ENCODE measurements around the gene TRMO. TPM values are rescaled to one million over a fixed set of nuclear protein-coding genes. Genes with fewer than 3 reads are reported as not detected.

The TRMO gene
- total RNA-seq, 1 donor from 2014 or later: 32.4 TPM

DNA sequence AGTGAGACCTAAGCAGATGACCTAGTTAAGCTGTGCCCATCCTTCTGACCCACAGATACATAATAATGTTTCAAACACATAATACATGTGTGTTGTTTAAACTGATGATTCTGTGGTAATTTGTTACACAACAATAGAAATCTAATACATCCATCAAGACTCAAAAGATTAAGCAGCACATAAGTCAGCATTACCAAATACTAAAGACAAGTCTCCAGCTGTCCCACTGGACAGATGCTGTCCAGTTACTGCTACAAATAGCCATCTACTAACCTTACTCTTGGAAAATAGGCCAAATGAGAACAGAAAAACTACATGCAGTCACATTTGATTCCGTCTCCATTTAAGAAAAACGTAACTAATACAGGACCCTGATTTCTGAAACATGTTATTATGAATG, 10.8 kb downstream of the TRMO start:
- H3K36me3 Mint-ChIP-seq (ENCODE audit: low read depth): peaks cover 81% of the 10 kb centered on the region
- CTCF ChIA-PET: no interaction called here
- H3K4me1 Mint-ChIP-seq: peaks cover 26% of the 10 kb centered on the region

DNA sequence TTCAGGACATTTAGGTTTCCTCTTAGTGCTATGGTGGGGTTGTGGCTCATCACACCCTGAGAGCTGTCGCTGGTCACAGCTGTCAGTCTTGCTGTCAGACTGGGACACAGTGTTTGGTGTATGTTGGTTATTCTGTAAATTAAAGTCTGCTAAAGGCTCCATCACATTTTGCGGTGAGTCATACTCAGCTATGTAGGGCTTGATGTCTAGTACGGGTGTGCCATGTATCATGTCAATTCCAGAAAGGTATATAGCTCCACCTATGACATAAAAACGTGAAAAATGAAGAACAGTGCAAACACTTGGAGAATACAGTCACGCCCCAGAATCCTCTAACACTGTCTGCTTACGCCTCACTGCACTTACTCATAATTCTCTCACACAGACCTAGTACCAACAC, 11.9 kb downstream of the TRMO start:
- no peaks in the 10 kb centered on the region for H3K27me3 Mint-ChIP-seq
- no peak for ATAC-seq (ENCODE audit: low read depth)
- no peak for DNase-seq
- intact Hi-C loops (cut with micrococcal nuclease): no loop called here
- H3K36me3 Mint-ChIP-seq (ENCODE audit: low read depth): peaks cover 81% of the 10 kb centered on the region
- no peaks in the 10 kb centered on the region for H3K9me3 Mint-ChIP-seq
- TF ChIP-seq, protein P1, sequence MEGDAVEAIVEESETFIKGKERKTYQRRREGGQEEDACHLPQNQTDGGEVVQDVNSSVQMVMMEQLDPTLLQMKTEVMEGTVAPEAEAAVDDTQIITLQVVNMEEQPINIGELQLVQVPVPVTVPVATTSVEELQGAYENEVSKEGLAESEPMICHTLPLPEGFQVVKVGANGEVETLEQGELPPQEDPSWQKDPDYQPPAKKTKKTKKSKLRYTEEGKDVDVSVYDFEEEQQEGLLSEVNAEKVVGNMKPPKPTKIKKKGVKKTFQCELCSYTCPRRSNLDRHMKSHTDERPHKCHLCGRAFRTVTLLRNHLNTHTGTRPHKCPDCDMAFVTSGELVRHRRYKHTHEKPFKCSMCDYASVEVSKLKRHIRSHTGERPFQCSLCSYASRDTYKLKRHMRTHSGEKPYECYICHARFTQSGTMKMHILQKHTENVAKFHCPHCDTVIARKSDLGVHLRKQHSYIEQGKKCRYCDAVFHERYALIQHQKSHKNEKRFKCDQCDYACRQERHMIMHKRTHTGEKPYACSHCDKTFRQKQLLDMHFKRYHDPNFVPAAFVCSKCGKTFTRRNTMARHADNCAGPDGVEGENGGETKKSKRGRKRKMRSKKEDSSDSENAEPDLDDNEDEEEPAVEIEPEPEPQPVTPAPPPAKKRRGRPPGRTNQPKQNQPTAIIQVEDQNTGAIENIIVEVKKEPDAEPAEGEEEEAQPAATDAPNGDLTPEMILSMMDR (IDR thresholded peaks at IDR 0.05): no peak
- no peak overlapping the region for H3K4me3 Mint-ChIP-seq
- H3K27ac Mint-ChIP-seq: no peak overlapping the region
- ChIA-PET POLR2A (interaction anchor here (1.2 kb wide), 1 partner anchor 12 kb away, joined by 6 read pairs; the partner anchor contains the start of gene TRMO), CTCF (interaction anchor here (1.8 kb wide), 1 partner anchor 9 kb away, joined by 7 read pairs; no protein-coding TSS in a partner anchor)
- peaks cover 36% of the 10 kb centered on the region for H3K4me1 Mint-ChIP-seq

More for the DNA sequence above, 10.8 kb downstream of the TRMO start:
- ATAC-seq (ENCODE audit: low read depth) (no peak), DNase-seq (no peak)
- Mint-ChIP-seq H3K4me3 (no peak overlapping the region), H3K27me3 (no peaks in the 10 kb centered on the region), H3K9me3 (no peaks in the 10 kb centered on the region), H3K27ac (no peak overlapping the region)
- intact Hi-C loops (cut with micrococcal nuclease): no loop called here
- POLR2A ChIA-PET: no interaction called here
- TF ChIP-seq, protein P1 (IDR thresholded peaks at IDR 0.05): no peak

DNA sequence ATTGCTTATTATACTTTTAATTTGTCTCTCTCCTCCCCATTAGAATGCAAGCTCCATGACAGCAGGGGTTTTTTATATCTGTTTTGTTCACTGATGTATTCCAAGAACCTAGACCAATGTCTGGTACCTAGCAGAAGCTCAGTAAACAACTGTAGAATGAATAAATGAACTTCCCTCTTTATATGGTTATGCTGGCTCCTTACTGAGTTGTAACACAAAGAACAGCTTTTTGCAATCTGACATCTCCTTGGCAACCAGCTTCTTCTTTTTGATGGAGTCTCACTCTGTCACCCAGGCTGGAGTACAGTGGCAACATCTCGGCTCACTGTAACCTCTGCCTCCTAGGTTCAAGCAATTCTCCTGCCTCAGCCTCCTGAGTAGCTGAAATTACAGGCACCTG, 13.6 kb downstream of the TRMO start:
- no peak for DNase-seq
- Mint-ChIP-seq H3K9me3 (no peaks in the 10 kb centered on the region), H3K4me1 (peaks cover 39% of the 10 kb centered on the region), H3K27ac (no peak overlapping the region), H3K4me3 (no peak overlapping the region), H3K27me3 (no peaks in the 10 kb centered on the region), H3K36me3 (ENCODE audit: low read depth) (peaks cover 81% of the 10 kb centered on the region)
- intact Hi-C loops (cut with micrococcal nuclease): no loop called here
- ATAC-seq (ENCODE audit: low read depth): no peak
- ChIA-PET CTCF (interaction anchor here (0.6 kb wide), 1 partner anchor 40 kb away, joined by 5 read pairs; no protein-coding TSS in a partner anchor), POLR2A (interaction anchor here (0.7 to 1.5 kb wide), 2 partner anchors 13 to 50 kb away, joined by 4 read pairs; partner anchors contain the start of gene TRMO)
- TF ChIP-seq, protein P1 (IDR thresholded peaks at IDR 0.05): no peak

DNA sequence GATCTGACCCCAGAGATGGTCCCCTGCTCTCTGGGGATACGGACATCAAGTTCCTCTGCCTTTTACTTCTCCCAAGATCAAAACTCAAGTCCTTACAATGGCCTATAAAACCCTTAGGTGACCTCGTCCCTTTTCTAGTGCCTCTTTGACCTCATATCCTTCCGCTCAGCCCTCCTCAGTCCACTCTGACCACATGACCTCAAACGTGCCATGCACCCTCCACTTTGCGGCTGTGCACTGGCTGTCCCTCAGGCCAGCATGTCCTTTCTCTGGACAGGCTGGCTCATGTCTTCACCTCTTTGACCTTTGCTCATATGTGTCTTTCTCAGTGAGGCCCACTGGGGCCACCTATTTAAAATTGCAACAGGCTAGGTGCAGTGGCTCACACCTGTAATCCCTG, 14.7 kb downstream of the TRMO start:
- Mint-ChIP-seq H3K27ac (peak overlapping the region; percentile 76), H3K4me1 (peaks cover 42% of the 10 kb centered on the region), H3K4me3 (peak overlapping the region; percentile 6), H3K27me3 (no peaks in the 10 kb centered on the region), H3K9me3 (no peaks in the 10 kb centered on the region), H3K36me3 (ENCODE audit: low read depth) (peaks cover 81% of the 10 kb centered on the region)
- TF ChIP-seq, protein P1 (IDR thresholded peaks at IDR 0.05): no peak
- no peak for ATAC-seq (ENCODE audit: low read depth)
- CTCF ChIA-PET: no interaction called here
- intact Hi-C loops (cut with micrococcal nuclease): no loop called here
- DNase-seq: no peak
- POLR2A ChIA-PET: interaction anchor here (1.5 kb wide), 1 partner anchor 14 kb away, joined by 4 read pairs; the partner anchor contains the start of gene TRMO

DNA sequence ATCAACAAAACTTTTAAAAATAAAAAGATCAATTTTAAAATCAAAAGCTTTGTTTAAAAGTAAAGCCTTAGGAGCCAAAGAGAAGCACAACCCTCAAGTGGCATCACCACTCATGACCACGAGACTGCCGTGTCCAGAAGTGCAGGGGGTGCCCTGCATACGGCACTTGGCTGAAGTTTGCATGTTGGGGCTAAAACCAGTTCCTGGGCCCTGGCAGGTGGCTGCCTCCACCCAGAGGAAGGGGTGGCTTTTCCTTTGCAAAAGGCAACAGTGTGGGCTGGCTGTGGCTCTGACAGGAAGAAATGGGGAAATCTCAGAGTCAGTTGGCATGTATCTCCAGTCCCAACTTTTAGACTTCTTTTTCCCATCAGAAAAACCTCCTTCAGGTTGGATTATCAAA, 15.3 kb downstream of the TRMO start:
- TF ChIP-seq, protein P1 (IDR thresholded peaks at IDR 0.05): no peak
- Mint-ChIP-seq H3K27ac (no peak overlapping the region), H3K9me3 (no peaks in the 10 kb centered on the region), H3K4me1 (peaks cover 42% of the 10 kb centered on the region), H3K36me3 (ENCODE audit: low read depth) (peaks cover 78% of the 10 kb centered on the region), H3K27me3 (no peaks in the 10 kb centered on the region), H3K4me3 (no peak overlapping the region)
- DNase-seq (no peak), ATAC-seq (ENCODE audit: low read depth) (peak; percentile 50)
- CTCF ChIA-PET: interaction anchor here (1.0 to 1.5 kb wide), 2 partner anchors 18 to 198 kb away, joined by 3 read pairs; no protein-coding TSS in a partner anchor
- intact Hi-C loops (cut with micrococcal nuclease): no loop called here
- POLR2A ChIA-PET: interaction anchor here (1.5 to 1.9 kb wide), 2 partner anchors 14 to 210 kb away, joined by 3 to 16 read pairs; partner anchors contain the start of genes TRMO and XPA
